Testis (tissue), 3 donors: ENCODE measurements around the gene CDH23. TPM values are rescaled to one million over a fixed set of nuclear protein-coding genes. Genes with fewer than 3 reads are reported as not detected.

Experiments
- DNase-seq: peaks from one replicate; pipeline ENCODE4 v3.0.0-alpha.2; 2019
- H3K27ac ChIP-seq, 2 donors: fragments of 200-600 bp; sonication (generic); one replicate each; pipeline ENCODE4 v1.5.1; 2019
- H3K27me3 ChIP-seq: fragments of 200-600 bp; sonication (generic); one replicate; pipeline ENCODE4 v1.5.1; 2019
- H3K36me3 ChIP-seq: fragments of 200-600 bp; sonication (generic); one replicate; pipeline ENCODE4 v1.5.1; 2017; ENCODE audit warnings: low read depth; ENCODE audit errors: missing control alignments
- H3K4me1 ChIP-seq: fragments of 200-600 bp; sonication (generic); one replicate; pipeline ENCODE4 v1.5.1; 2019
- H3K4me3 ChIP-seq, 2 donors: fragments of 200-600 bp; sonication (generic); one replicate each; pipeline ENCODE4 v1.5.1; 2017 to 2019
- H3K9me3 ChIP-seq: fragments of 200-600 bp; sonication (generic); one replicate; pipeline ENCODE4 v1.5.1; 2017
- CTCF ChIP-seq, 3 experiments: fragments of 450-650 bp in 2 of 3; fragments of 200-600 bp in 1 of 3; sonication (generic) in 1 of 3; IDR thresholded peaks; one replicate each; pipeline ENCODE4 v1.5.1; 2016 to 2019; ENCODE audit warnings: antibody characterized with exemption in 3 of 3, mild to moderate bottlenecking in 2 of 3, moderate library complexity in 1 of 3
- POLR2A ChIP-seq: fragments of 450-650 bp; IDR thresholded peaks from one replicate; pipeline ENCODE4 v1.6.1; 2017; ENCODE audit warnings: antibody characterized with exemption, mild to moderate bottlenecking, moderate library complexity
- WGBS, 2 donors: methylation state at CpG; one replicate each; pipeline ENCODE4 v1.1.5; 2018; 5-methylcytosine and 5-hydroxymethylcytosine counted together
- intact Hi-C: fragments of 100-400 bp; cut with DNase I; formaldehyde crosslinking; loops from one replicate; pipeline ENCODE4 v1.15.1; 2023; ENCODE audit warnings: low total_unique reads
- polyA plus RNA-seq: library from polyadenylated mRNA; stranded (reverse); fragments of 350-450 nt; fragmentation: Illumina TruSeq; extraction: RNeasy Lipid Tissue Mini Kit (QIAGEN cat#74804); gene quantifications from one replicate; pipeline ENCODE4 v1.2.3, GENCODE V29; 2014; ENCODE audit warnings: low read depth, low replicate concordance; ENCODE audit not compliant: insufficient read depth
- total RNA-seq, 2 donors: library from RNA; depleted of rRNA; stranded (reverse); fragments of >200 nt; gene quantifications; one replicate each; pipeline ENCODE4 v1.2.3, GENCODE V29; 2016

CDH23 gene
- total and polyA plus RNA-seq, 3 donors from 2014 or later, result 29.8 to 125 (median 81.7) TPM

GRCh38 chr10:71632200-71632820 lies 235.6 kb downstream of the CDH23 start:
- no peak overlapping the region for H3K27ac ChIP-seq
- no peaks in the 10 kb centered on the region for H3K36me3 ChIP-seq
- no peaks in the 10 kb centered on the region for H3K27me3 ChIP-seq
- no peaks in the 10 kb centered on the region for H3K9me3 ChIP-seq
- H3K4me1 ChIP-seq, result peaks cover 4% of the 10 kb centered on the region
- DNase-seq, result no peak
- no peak overlapping the region for H3K4me3 ChIP-seq
- WGBS, 2 donors, result 91 to 97% methylated on average over 6 of the region's 6 CpGs
- TF ChIP-seq POLR2A, result no peak
- no peak for TF ChIP-seq CTCF (IDR thresholded peaks at IDR 0.05)
- intact Hi-C loops, result no loop called here

GRCh38 chr10:71632896-71633600 lies 236.3 kb downstream of the CDH23 start:
- no peak overlapping the region for H3K4me3 ChIP-seq
- H3K27ac ChIP-seq, result no peak overlapping the region
- intact Hi-C loops, result no loop called here
- H3K9me3 ChIP-seq, result no peaks in the 10 kb centered on the region
- H3K36me3 ChIP-seq, result no peaks in the 10 kb centered on the region
- DNase-seq, result no peak
- TF ChIP-seq CTCF (IDR thresholded peaks at IDR 0.05), result no peak
- no peaks in the 10 kb centered on the region for H3K27me3 ChIP-seq
- peaks cover 4% of the 10 kb centered on the region for H3K4me1 ChIP-seq
- 93 to 98% methylated on average over 10 of the region's 10 CpGs for WGBS, 2 donors

DNA sequence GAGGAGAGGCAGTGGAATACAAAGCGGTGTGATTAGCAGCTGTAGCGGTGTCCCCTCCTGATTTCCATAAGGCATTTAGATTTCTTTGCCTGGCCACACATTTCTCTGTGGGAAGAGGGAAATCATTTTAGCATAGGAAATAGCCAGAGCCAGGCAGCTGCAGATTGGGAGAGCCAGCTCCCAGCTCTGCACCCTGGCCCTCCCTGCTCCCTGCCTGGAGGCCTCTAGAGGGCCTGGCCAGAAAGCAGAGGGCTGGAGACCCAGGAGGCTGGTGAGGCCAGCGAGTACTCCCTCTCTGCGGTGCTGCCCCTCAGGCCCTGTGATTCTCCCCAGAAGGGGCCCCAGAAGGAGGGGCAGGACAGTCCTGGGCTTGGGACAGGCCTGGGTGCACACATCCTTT lies 237.2 kb downstream of the CDH23 start:
- no peak overlapping the region for H3K4me3 ChIP-seq
- H3K27ac ChIP-seq, result no peak overlapping the region
- intact Hi-C loops, result no loop called here
- no peaks in the 10 kb centered on the region for H3K36me3 ChIP-seq
- DNase-seq, result no peak
- H3K27me3 ChIP-seq, result no peaks in the 10 kb centered on the region
- TF ChIP-seq CTCF (IDR thresholded peaks at IDR 0.05) (no peak), POLR2A (no peak)
- H3K9me3 ChIP-seq, result no peaks in the 10 kb centered on the region
- peaks cover 4% of the 10 kb centered on the region for H3K4me1 ChIP-seq
- WGBS, 2 donors, result 93 to 96% methylated on average over 2 to 4 of the region's 4 CpGs

GRCh38 chr10:71634531-71635164 lies 237.9 kb downstream of the CDH23 start:
- TF ChIP-seq POLR2A (no peak), CTCF (IDR thresholded peaks at IDR 0.05) (no peak)
- peak; percentile 56 for DNase-seq
- no peaks in the 10 kb centered on the region for H3K9me3 ChIP-seq
- WGBS, 2 donors, result 43 to 62% methylated on average over 5 of the region's 5 CpGs
- no peaks in the 10 kb centered on the region for H3K36me3 ChIP-seq
- no peak overlapping the region for H3K27ac ChIP-seq
- peaks cover 4% of the 10 kb centered on the region for H3K4me1 ChIP-seq
- H3K27me3 ChIP-seq, result no peaks in the 10 kb centered on the region
- no peak overlapping the region for H3K4me3 ChIP-seq
- intact Hi-C loops, result no loop called here
